Subcutaneous adipose tissue (tissue), 4 donors: ENCODE results near the gene NTSR2. TPM values are rescaled to one million over a fixed set of nuclear protein-coding genes. Genes with fewer than 3 reads are reported as not detected.

ENCODE experiments used
- CTCF ChIP-seq: fragments of 450-650 bp; IDR thresholded peaks from one replicate; pipeline ENCODE4 v1.5.1; 2016; ENCODE audit warnings: low read depth, mild to moderate bottlenecking, control low read depth, antibody characterized with exemption, moderate library complexity
- total RNA-seq, 4 donors: library from RNA; depleted of rRNA; stranded (reverse); fragments of >200 nt; gene quantifications; one replicate each; pipeline ENCODE4 v1.1.0, GENCODE V29; 2016

NTSR2 gene
- total RNA-seq, 4 donors from 2014 or later: 1.1 TPM; not detected in 2

- TF ChIP-seq CTCF: no peak
Observed at GRCh38 chr2:11659851-11660250, 10.1 kb downstream of the NTSR2 start.

GRCh38 chr2:11659115-11659475 lies 10.9 kb downstream of the NTSR2 start:
- no peak for TF ChIP-seq CTCF

DNA sequence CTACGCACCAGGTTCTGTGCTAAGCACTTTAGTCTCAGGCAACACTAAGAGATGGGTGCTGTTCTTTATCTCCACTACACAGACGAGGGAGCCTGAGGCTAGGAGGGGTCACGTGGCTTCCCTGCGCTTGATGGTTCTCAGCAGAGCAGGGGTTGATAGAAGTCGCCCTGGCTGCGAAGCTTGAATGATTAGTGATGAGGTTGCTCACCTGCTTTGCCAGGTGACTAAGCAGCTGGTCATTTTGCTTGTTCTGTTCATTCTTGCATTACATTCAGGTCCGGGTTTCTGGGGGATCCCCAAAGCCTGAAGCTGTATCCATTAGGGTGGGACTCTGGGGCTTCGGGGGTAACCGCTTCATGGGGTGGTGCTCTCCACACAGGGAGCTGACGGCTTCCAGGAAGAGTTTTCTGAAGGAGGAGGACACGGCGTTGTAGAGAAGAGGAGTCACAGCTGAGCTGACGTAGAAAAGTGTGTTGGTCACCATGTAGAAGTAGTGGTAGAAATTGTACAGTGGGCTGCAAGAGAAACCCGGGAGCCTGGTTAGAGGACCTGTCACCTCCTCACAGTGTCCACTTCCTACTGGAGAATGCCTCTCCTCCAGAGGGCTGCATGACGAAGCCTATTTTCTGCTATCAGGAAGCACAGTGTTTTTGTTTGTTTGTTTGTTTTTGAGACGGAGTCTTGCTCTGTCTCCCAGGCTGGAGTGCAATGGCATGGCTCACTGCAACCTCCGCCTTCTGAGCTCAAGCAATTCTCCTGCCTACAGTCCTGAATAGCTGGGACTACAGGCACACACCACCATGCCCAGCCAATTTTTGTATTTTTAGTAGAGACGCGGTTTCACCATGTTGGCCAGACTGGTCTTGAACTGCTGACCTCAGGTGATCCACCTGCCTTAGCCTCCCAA lies 11.5 kb downstream of the NTSR2 start:
- TF ChIP-seq CTCF: no peak

DNA sequence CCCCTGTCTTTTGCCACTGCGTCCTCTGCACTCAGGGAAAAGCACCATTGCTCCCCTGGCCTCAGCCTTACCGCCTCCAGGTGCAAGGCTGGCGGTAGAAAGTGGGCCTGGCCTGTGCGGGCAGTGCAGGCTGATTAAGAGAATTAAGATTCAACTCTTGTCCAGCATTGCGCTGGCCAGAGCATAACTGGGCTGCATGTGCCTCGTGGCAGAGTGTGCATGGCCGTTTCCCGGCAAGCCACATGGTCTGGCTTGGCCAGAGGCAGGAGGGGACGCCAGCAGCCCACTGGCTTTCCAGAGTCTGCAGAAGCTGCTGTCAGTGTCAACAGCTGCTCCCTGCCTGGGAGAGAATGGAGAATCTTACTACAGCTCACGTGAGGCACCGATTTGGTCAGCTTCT lies 12.3 kb downstream of the NTSR2 start:
- no peak for TF ChIP-seq CTCF

- no peak for TF ChIP-seq CTCF
Observed at GRCh38 chr2:11657195-11657594, 12.8 kb downstream of the NTSR2 start.

- TF ChIP-seq CTCF: no peak
Observed at GRCh38 chr2:11656671-11657101, 13.3 kb downstream of the NTSR2 start.

- TF ChIP-seq CTCF: no peak
Observed at GRCh38 chr2:11656252-11656651, 13.7 kb downstream of the NTSR2 start.
